ENCODE measurements around the gene GHSR.

GRCh38 chr3:172464306-172464705 lies 16.1 kb upstream of the GHSR start:
- TF ChIP-seq CTCF (conservative IDR thresholded peaks at IDR 0.05 in 1 of 2, IDR thresholded peaks at IDR 0.05 in 1 of 2; ENCODE audit: extremely low read depth in 1 of 2, insufficient read depth in 1 of 2, low read depth in 1 of 2, low read length in 2 of 2) (no peak), EZH2 (IDR thresholded peaks at IDR 0.05; ENCODE audit: borderline replicate concordance, low read length) (no peak)

All from mammary epithelial cell (primary cell).